ENCODE results near the gene DUSP1. TPM values are rescaled to one million over a fixed set of nuclear protein-coding genes. Genes with fewer than 3 reads are reported as not detected.

Gene DUSP1, protein sequence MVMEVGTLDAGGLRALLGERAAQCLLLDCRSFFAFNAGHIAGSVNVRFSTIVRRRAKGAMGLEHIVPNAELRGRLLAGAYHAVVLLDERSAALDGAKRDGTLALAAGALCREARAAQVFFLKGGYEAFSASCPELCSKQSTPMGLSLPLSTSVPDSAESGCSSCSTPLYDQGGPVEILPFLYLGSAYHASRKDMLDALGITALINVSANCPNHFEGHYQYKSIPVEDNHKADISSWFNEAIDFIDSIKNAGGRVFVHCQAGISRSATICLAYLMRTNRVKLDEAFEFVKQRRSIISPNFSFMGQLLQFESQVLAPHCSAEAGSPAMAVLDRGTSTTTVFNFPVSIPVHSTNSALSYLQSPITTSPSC
- 100 to 1,000 TPM; 248 to 808 TPM for total RNA-seq

DNA sequence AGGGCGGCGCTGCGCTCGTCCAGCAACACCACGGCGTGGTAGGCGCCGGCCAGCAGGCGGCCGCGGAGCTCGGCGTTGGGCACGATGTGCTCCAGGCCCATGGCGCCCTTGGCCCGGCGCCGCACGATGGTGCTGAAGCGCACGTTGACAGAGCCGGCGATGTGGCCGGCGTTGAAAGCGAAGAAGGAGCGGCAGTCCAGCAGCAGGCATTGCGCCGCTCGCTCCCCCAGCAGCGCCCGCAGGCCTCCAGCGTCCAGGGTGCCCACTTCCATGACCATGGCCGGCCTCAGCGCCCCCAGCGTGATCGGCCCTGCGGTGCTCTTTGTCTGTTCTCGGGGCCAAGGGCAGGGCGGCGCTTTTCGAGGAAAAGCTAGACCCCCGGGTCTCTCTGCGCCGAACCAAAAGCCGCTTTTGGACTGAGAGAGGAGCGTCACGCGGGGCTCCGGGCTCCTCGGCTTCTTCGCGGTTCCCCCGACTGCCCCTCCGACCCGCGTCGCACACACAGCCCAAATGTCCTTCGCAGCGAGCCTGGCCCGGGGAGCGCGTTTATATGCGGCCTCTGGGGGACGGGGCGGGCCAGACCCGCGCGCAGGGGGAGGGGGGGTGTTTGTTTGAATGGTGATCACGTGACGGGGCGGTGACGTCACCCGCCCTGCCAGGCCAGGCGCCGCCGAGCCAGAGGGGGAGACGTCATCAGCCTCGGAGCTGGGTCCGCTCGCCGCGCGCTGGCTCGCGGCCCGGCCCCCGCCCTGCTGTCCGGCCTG, at the start of gene DUSP1:
DUSP1 (minus strand) TSS at position 521 of the 764 bp plus-strand sequence; CDS start at position 278, 243 bp downstream.
- ATAC-seq (peak; percentile 74), DNase-seq (peak; percentile 100)
- WGBS, 2 donors: 0 to 1% methylated on average over 5 to 83 of the region's 89 CpGs
- Histone ChIP-seq H3K27ac (peak within 1 kb of the TSS; percentile 94 to 99 (median 98)), H3K4me3 (peak within 1 kb of the TSS; percentile 57 to 74), H3K9me3 (no peaks in the 10 kb centered on the region), H3K4me1 (peaks cover 62% of the 10 kb centered on the region), H3K36me3 (replicated peaks in 1 of 2; ENCODE audit: insufficient read depth in 1 of 2, low read depth in 2 of 2) (no peaks in the 10 kb centered on the region), H3K27me3 (no peaks in the 10 kb centered on the region)
- TF ChIP-seq, protein P1, sequence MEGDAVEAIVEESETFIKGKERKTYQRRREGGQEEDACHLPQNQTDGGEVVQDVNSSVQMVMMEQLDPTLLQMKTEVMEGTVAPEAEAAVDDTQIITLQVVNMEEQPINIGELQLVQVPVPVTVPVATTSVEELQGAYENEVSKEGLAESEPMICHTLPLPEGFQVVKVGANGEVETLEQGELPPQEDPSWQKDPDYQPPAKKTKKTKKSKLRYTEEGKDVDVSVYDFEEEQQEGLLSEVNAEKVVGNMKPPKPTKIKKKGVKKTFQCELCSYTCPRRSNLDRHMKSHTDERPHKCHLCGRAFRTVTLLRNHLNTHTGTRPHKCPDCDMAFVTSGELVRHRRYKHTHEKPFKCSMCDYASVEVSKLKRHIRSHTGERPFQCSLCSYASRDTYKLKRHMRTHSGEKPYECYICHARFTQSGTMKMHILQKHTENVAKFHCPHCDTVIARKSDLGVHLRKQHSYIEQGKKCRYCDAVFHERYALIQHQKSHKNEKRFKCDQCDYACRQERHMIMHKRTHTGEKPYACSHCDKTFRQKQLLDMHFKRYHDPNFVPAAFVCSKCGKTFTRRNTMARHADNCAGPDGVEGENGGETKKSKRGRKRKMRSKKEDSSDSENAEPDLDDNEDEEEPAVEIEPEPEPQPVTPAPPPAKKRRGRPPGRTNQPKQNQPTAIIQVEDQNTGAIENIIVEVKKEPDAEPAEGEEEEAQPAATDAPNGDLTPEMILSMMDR (IDR thresholded peaks at IDR 0.05): peak in 6 of 7 experiments; percentile 17 to 74 (median 51)
- TF ChIP-seq POLR2A (IDR thresholded peaks at IDR 0.05): peak in 2 of 3 donors; percentile 100
- intact Hi-C loops (cut with DNase I): no loop called here

DNA sequence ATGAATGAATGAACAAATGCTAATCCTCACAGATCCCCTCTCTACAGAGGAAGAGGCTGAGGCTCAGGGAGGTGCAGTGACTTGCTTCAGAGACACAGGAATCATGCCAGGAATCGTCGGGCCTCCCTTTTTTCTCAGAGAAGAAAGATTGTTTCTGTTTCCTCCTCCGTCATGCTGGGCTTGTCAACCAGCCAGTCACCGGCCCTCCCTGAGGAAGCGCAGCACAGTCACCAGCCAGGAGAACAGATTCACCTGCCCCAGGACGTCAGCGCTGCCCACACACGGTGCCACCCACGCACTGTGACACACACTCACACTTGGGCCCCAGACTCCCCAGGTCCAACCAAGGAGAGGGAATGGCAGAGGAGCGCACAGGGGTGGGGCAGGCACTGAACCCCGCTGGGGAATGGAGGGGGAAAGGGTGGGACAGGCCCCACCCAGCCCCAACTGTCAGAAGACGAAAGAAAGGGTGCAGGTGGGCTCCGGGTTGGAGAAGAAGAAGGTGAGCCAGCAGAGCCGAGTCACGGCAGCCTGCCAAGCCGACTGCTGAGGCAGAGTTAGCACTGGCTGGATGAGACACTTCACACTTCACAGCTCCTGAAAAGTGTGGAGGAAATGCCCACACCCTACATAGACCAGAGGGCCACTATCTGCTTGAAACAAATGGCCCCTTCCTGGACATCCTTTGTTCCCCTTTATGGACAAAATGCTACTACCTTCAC, 49.2 kb upstream of the DUSP1 start:
- TF ChIP-seq, protein P1 (IDR thresholded peaks at IDR 0.05): no peak
- TF ChIP-seq POLR2A (IDR thresholded peaks at IDR 0.05): no peak
- ATAC-seq (peak; percentile 76), DNase-seq (peak; percentile 38 to 57 (median 44))
- 48 to 60% methylated on average over 15 to 16 of the region's 16 CpGs for WGBS, 2 donors
- intact Hi-C loops (cut with DNase I): no loop called here
- H3K4me1 ChIP-seq: no peaks in the 10 kb centered on the region
- H3K27me3 ChIP-seq: no peaks in the 10 kb centered on the region
- H3K27ac ChIP-seq: peak overlapping the region in 1 of 4 donors; percentile 38
- H3K9me3 ChIP-seq: no peaks in the 10 kb centered on the region
- no peak overlapping the region for H3K4me3 ChIP-seq
- no peaks in the 10 kb centered on the region for H3K36me3 ChIP-seq (replicated peaks in 1 of 2; ENCODE audit: insufficient read depth in 1 of 2, low read depth in 2 of 2)

DNA sequence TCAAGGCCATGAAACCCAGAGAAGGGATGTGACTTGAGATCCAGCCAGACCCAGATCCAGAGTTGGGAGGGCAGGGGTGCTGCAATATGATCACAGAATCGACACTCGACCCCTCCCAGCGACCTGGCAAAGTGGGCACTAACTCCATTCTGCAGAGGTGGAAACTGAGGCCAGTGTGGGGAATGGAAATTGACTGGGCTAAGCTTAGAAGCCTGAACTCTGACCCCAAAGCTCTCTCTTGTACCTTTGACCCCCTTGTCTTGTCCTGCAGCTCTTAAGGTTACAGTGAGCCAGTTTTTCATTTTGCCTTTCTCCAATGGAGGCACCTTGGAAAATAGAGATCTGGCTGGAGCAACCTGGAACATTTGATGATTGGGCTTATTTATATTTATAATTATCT, 48.6 kb upstream of the DUSP1 start:
- no peaks in the 10 kb centered on the region for H3K4me1 ChIP-seq
- H3K27ac ChIP-seq: no peak overlapping the region
- H3K9me3 ChIP-seq: no peaks in the 10 kb centered on the region
- H3K36me3 ChIP-seq (replicated peaks in 1 of 2; ENCODE audit: insufficient read depth in 1 of 2, low read depth in 2 of 2): no peaks in the 10 kb centered on the region
- ATAC-seq: no peak
- intact Hi-C loops (cut with DNase I): no loop called here
- no peaks in the 10 kb centered on the region for H3K27me3 ChIP-seq
- no peak overlapping the region for H3K4me3 ChIP-seq
- no peak for DNase-seq
- TF ChIP-seq POLR2A (IDR thresholded peaks at IDR 0.05): no peak
- TF ChIP-seq, protein P1 (IDR thresholded peaks at IDR 0.05): no peak
- 71 to 75% methylated on average over 3 of the region's 3 CpGs for whole genome bisulfite sequencing, 2 donors

DNA sequence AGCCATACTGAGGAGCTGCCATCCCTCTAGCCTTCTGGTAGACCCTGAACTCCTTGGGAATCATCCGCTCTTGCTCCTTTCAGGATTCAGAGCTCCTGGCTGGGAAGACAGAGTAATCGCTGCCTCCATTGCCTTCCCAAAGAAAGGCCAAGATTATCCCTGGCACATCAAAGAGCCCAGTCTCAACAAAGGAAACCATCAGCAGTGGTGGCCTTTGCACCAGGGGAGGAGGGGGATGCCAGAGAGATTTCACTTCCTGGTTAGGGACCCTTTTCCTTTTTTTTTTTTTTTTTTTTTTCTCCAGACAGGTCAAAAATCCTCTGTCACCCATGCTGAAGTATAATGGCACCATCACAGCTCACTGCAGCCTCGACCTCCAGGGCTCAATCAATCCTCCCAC, 47.1 kb upstream of the DUSP1 start:
- Histone ChIP-seq H3K27me3 (no peaks in the 10 kb centered on the region), H3K36me3 (replicated peaks in 1 of 2; ENCODE audit: insufficient read depth in 1 of 2, low read depth in 2 of 2) (no peaks in the 10 kb centered on the region), H3K4me1 (no peaks in the 10 kb centered on the region), H3K4me3 (no peak overlapping the region), H3K9me3 (no peaks in the 10 kb centered on the region), H3K27ac (no peak overlapping the region)
- DNase-seq (no peak), ATAC-seq (no peak)
- TF ChIP-seq, protein P1 (IDR thresholded peaks at IDR 0.05): no peak
- TF ChIP-seq POLR2A (IDR thresholded peaks at IDR 0.05): no peak
- intact Hi-C loops (cut with DNase I): no loop called here
- 92 to 100% methylated on average over 2 to 3 of the region's 3 CpGs for WGBS, 2 donors

Data from body of pancreas (tissue), 4 donors.